Ishikawa (cell line): ENCODE measurements around the gene RHBDD1.

Source experiments
- CEBPB ChIP-seq: IDR thresholded peaks from 2 replicates; pipeline ENCODE4 v1.6.1; 2012
- EGR1 ChIP-seq: IDR thresholded peaks from 2 replicates; pipeline ENCODE4 v1.6.1; 2012
- EP300 ChIP-seq: IDR thresholded peaks from 2 replicates; pipeline ENCODE4 v1.6.1; 2012; ENCODE audit warnings: borderline replicate concordance
- FOXM1 ChIP-seq: IDR thresholded peaks from 2 replicates; pipeline ENCODE4 v1.6.1; 2012; ENCODE audit warnings: low read depth, borderline replicate concordance
- NFIC ChIP-seq: IDR thresholded peaks from 2 replicates; pipeline ENCODE4 v1.6.1; 2012
- RAD21 ChIP-seq: IDR thresholded peaks from 2 replicates; pipeline ENCODE4 v1.6.1; 2012; ENCODE audit warnings: low read depth
- TAF1 ChIP-seq: IDR thresholded peaks from 2 replicates; pipeline ENCODE4 v1.6.1; 2012; ENCODE audit warnings: low read depth, mild to moderate bottlenecking
- TEAD4 ChIP-seq: IDR thresholded peaks from 2 replicates; pipeline ENCODE4 v1.6.1; 2012
- YY1 ChIP-seq: IDR thresholded peaks from 2 replicates; pipeline ENCODE4 v1.6.1; 2012; ENCODE audit warnings: low read depth
- TF ChIP-seq, protein P1 (sequence below): IDR thresholded peaks from 2 replicates; pipeline ENCODE4 v1.6.1; 2012; ENCODE audit warnings: low read depth, mild to moderate bottlenecking

- TF ChIP-seq YY1 (no peak), CEBPB (no peak), RAD21 (no peak), EP300 (no peak), EGR1 (no peak), NFIC (no peak), TEAD4 (no peak), TAF1 (no peak), FOXM1 (no peak)
- TF ChIP-seq, protein P1, sequence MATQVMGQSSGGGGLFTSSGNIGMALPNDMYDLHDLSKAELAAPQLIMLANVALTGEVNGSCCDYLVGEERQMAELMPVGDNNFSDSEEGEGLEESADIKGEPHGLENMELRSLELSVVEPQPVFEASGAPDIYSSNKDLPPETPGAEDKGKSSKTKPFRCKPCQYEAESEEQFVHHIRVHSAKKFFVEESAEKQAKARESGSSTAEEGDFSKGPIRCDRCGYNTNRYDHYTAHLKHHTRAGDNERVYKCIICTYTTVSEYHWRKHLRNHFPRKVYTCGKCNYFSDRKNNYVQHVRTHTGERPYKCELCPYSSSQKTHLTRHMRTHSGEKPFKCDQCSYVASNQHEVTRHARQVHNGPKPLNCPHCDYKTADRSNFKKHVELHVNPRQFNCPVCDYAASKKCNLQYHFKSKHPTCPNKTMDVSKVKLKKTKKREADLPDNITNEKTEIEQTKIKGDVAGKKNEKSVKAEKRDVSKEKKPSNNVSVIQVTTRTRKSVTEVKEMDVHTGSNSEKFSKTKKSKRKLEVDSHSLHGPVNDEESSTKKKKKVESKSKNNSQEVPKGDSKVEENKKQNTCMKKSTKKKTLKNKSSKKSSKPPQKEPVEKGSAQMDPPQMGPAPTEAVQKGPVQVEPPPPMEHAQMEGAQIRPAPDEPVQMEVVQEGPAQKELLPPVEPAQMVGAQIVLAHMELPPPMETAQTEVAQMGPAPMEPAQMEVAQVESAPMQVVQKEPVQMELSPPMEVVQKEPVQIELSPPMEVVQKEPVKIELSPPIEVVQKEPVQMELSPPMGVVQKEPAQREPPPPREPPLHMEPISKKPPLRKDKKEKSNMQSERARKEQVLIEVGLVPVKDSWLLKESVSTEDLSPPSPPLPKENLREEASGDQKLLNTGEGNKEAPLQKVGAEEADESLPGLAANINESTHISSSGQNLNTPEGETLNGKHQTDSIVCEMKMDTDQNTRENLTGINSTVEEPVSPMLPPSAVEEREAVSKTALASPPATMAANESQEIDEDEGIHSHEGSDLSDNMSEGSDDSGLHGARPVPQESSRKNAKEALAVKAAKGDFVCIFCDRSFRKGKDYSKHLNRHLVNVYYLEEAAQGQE, result no peak
Observed at GRCh38 chr2:226794196-226794661, 41.6 kb upstream of the RHBDD1 start.
